ENCODE measurements around the gene GCA.

The GCA gene

GRCh38 chr2:162403884-162404283, 60.0 kb downstream of the GCA start:
- no peak overlapping the region for H3K9ac ChIP-seq (ENCODE audit: insufficient read length, low read depth)
- no peak for DNase-seq (ENCODE audit: low read depth, low spot score)
- H3K36me3 ChIP-seq (ENCODE audit: insufficient read depth, insufficient read length, low read length), result no peaks in the 10 kb centered on the region
- no peaks in the 10 kb centered on the region for H3K27me3 ChIP-seq (ENCODE audit: insufficient read depth, insufficient read length)
- TF ChIP-seq YY1 (IDR thresholded peaks at IDR 0.05; ENCODE audit: insufficient read depth, insufficient read length) (no peak), ZNF274 (IDR thresholded peaks at IDR 0.05; ENCODE audit: low read depth, low read length) (no peak), SUZ12 (IDR thresholded peaks at IDR 0.05; ENCODE audit: extremely low read depth, insufficient read depth, insufficient read length) (no peak)
- no peak overlapping the region for H3K4me3 ChIP-seq (ENCODE audit: insufficient read length, low read depth)
- no peaks in the 10 kb centered on the region for H3K4me1 ChIP-seq (ENCODE audit: insufficient read depth, insufficient read length)
- H3K9me3 ChIP-seq (ENCODE audit: insufficient read depth, low read length), result no peaks in the 10 kb centered on the region

All from NT2/D1 (cell line).